NCI-H2029 treated with DMSO at 0.1 percent for 48 hours (cell line): ENCODE results near the gene OR5M11.
"Not testable (repeated sequence)": the region's sequence is repeated elsewhere in the genome, so short reads cannot be mapped to it uniquely, and the experiment has no call there.

Experiments
- DNase-seq: peaks from one replicate; lab custom pipeline; 2025; lab: John Stamatoyannopoulos, UW

Gene OR5M11

GRCh38 chr11:56543157-56543556, at the start of gene OR5M11:
TSS of gene OR5M11 (minus strand) at chr11:56543257. CDS start at chr11:56543257, 0 bp downstream.
- DNase-seq: no peak

- not testable (repeated sequence) for DNase-seq
Measured at GRCh38 chr11:56592088-56592717, 49.1 kb upstream of the OR5M11 start.

GRCh38 chr11:56577621-56578020, 34.6 kb upstream of the OR5M11 start, which contains the start of gene OR5M10:
TSS of gene OR5M10 (minus strand) at chr11:56577721. CDS start at chr11:56577721, 0 bp downstream.
- no peak for DNase-seq

GRCh38 chr11:56558574-56558973, 15.5 kb upstream of the OR5M11 start:
- DNase-seq: no peak

- DNase-seq: not testable (repeated sequence)
Measured at GRCh38 chr11:56554691-56555090, 11.6 kb upstream of the OR5M11 start.

GRCh38 chr11:56545531-56545930, 2.5 kb upstream of the OR5M11 start:
- no peak for DNase-seq

GRCh38 chr11:56543739-56544138, 682 bp upstream of the OR5M11 start:
- DNase-seq: no peak

- no peak for DNase-seq
Measured at GRCh38 chr11:56533054-56533740, 9.9 kb downstream of the OR5M11 start.

- DNase-seq: no peak
Measured at GRCh38 chr11:56531856-56532255, 11.2 kb downstream of the OR5M11 start.

- DNase-seq: no peak
Measured at GRCh38 chr11:56522008-56522407, 21.0 kb downstream of the OR5M11 start.

GRCh38 chr11:56513280-56513679, 29.8 kb downstream of the OR5M11 start:
- no peak for DNase-seq

- DNase-seq: no peak
Measured at GRCh38 chr11:56509439-56509838, 33.6 kb downstream of the OR5M11 start.

- no peak for DNase-seq
Measured at GRCh38 chr11:56497010-56497409, 46.0 kb downstream of the OR5M11 start.

- DNase-seq: no peak
Measured at GRCh38 chr11:56495117-56495516, 47.9 kb downstream of the OR5M11 start.
